ENCODE results near the gene TENT4B.
"Not testable (repeated sequence)": the region's sequence is repeated elsewhere in the genome, so short reads cannot be mapped to it uniquely, and the experiment has no call there.

TENT4B gene

DNA sequence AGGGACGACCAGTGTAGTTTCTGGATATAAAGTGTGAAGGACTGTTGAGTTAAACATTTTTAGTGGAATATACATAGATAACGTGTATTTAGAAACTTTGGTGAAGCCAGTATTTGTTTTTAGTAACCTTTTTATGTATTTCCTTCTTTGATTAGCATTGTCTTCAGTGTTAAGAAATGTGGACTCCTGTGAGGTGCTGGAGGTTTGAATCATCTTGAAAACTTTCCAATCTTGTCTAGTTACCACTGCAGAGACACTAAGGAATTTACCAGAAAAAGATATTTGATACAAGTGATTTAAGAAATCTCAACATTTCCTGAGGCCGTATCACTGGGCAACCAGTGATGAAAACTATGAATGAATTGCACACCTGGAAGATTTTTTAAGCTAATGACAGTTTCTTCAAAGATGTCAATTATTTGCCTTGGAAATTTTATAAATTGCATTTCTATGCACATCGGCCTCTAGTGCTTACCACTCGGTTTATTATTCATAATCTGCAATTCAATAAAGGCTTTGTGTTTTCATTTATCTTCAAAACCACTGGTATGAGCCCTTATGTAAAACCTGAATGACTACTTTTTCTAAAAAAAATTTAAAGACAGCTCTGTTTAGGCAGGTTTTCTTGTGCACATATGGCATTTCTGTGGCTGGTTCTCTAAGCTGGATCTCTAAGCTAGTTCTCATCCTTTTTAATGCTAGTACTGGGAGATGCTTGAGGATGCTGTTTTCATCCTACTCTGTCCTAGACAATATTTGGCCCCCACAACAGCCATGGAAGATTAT lies 81.9 kb downstream of the TENT4B start:
- ATAC-seq (no peak), DNase-seq (no peak)

GRCh38 chr16:50235581-50235980 lies 82.5 kb downstream of the TENT4B start:
- ATAC-seq = no peak
- no peak for DNase-seq

DNA sequence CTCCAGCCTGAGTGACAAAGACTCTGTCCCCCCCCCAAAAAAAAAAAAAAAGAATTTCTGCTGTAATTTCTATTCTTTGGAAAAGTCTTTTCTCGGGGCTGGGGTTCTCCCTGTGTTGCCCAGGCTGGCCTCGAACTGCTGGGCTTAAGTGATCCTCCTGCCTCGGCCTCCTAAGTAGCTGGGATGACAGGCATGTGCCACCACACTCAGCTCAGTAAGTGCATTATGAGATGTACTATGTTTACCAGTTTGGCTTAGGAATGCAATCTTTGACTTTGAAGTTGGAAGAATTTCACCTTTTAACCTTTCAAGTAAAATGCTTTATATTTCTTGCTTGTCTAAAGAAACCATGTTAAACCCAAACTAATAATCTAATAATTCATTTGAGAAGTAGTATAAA lies 85.2 kb downstream of the TENT4B start:
- DNase-seq = no peak

DNA sequence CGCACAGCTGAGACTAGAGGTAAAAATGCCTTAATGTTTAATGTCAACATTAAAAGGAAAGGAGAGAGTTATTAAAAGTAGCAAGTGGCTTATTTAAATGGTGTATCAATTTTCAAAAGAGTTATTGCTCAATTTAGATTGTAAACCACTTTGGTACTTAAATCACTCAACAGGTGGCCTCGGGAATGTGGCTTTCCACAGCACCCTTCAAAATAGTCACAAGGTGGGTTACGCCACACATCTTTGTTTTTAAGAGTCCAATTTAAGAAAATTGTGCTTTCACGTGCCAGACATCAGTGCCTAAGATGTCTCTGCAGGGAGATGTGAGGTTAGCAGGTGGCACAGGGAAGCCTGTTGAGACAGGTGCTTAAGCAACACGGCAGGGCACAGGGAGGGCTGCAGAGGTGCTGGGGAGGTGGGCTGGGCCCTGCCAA lies 85.8 kb downstream of the TENT4B start:
- ATAC-seq = no peak
- no peak for DNase-seq

More for the DNA sequence above, 85.2 kb downstream of the TENT4B start:
- no peak for ATAC-seq

- DNase-seq, ATAC-seq: not testable (repeated sequence)
Measured at GRCh38 chr16:50243024-50243423, 89.9 kb downstream of the TENT4B start.

DNA sequence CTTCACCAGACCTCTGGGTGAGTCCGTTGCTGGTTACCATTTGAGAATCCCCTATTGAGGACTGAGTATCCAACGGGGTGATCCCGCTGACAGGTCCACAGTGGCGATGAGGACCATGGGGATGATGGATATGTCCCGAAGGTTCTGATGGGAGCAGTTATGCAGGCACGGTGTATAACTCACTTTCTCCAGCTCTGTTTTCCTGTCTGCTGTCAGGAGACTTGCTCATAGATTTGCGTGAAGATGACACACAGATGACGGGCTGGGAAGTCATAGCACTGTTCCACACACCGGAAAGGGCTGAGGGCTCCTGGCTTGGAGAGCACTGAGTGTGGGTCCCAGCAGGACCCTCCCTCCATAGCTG lies 91.0 kb downstream of the TENT4B start:
- ATAC-seq = no peak
- no peak for DNase-seq

DNA sequence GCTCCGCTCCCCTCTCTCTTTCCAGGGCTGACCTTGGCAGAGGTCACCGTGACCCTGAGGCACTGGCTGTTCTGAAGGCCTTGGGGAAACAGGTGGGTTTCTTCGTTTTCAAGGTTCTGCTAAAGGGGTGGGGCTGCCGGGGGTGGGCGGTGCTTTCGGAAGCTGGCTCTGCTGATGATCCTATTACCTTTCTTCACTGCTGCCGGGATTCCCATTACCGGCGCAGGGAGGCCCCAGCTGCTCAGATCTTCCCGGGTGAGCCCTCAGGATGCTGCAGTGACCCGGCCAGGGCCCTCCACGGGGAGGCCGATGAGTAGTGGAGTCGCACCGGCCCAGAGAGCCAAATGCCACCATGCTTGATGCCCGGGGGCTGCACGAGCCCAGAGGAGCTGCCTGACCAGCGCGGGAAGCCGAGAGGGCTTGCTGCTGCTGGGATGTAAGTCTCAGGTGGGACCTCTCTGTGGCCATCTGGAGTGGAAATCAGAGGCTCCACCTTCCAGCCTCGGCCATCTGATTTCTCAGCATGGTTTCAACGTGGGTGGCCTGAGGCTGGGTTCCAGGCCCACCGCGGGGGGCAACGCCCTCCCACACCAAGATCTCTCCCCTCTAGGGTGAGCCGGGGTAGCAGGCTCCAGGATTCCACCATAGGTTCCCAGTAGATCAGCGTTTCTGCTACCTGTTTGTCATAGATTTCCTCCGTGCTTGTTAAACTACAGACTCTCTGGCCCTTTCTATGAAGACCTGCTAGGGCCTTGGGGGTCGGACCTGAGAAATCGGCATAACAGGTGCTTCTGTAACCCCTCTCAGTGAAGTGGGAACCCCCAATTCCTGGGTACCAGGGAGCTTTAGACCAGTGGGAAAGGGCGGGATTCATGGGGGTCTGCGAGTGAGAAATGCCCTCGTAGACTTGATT lies 91.7 kb downstream of the TENT4B start:
- ATAC-seq = no peak

GRCh38 chr16:50245417-50246298 lies 92.6 kb downstream of the TENT4B start:
- DNase-seq = peak; percentile 66
- ATAC-seq = peak; percentile 86

More for the DNA sequence above, 91.7 kb downstream of the TENT4B start:
- no peak for DNase-seq

GRCh38 chr16:50246299-50247122 lies 93.4 kb downstream of the TENT4B start:
- DNase-seq (peak; percentile 40), ATAC-seq (no peak)

DNA sequence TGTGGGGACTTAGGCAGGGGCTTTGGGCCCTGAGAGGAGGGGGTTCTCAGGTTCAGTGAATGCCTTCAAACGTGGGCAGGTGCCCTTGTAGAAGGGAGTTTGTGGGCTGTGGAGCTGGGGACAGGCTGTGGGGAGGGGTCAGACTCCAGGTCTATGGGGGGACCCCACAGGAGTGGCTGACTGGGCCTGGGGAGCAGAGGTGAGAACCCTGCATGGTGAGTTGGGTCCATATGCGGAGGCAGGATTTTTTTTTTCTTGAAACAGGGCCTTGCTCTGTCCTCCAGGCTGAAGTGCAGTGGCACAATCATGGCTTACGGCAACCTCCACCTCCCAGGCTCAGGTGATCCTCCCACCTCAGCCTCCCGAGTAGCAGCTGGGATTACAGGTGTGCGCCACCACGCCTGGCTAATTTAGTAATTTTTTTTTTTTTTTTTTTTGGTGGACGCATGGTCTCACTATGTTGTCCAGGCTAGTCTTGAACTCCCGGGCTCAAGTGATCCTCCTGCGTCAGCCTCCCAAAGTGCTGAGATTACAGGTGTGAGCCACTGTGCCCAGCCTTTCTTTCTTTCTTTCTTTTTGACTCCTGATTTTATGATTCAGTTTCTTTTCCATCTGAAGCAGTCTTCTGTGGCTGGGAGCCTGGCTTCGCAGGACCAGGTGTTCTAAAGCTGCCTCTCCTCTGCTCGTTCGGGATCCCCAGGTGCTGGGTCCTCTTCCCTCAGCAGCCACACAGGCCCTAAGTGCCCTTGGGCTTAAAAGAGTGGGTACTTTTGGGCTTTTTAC lies 94.2 kb downstream of the TENT4B start:
- ATAC-seq (no peak), DNase-seq (no peak)

- no peak for ATAC-seq
- no peak for DNase-seq
Measured at GRCh38 chr16:50247906-50248608, 95.0 kb downstream of the TENT4B start.

- no peak for ATAC-seq
- no peak for DNase-seq
Measured at GRCh38 chr16:50248845-50249244, 95.7 kb downstream of the TENT4B start.

GRCh38 chr16:50251375-50252081 lies 98.4 kb downstream of the TENT4B start:
- DNase-seq = no peak
- ATAC-seq = peak; percentile 55

DNA sequence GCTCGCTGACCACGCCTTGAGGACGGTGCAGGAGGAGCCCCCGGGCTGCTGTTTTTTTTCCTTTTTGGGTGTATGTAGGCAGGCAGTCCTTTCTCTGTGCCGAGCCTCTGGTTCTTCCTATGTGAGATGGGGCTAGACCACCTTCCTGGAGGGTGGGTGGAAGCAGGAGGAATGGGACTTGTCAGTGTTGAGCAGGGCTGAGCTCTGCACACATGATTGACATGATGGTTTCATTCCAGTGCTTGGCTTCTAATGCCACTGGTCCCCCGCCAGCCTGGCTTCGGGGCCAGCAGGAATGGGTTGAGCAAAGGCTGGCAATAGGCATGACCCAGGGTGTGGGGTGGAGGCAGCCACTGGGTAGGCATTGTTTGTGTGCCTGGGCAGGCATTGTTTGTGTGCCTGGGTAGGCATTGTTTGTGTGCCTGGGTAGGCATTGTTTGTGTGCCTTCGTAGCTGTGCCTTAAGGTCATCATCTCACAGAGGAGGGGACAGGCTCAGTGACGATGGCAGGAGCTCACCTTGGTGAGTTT lies 99.0 kb downstream of the TENT4B start:
- ATAC-seq = no peak
- no peak for DNase-seq

DNA sequence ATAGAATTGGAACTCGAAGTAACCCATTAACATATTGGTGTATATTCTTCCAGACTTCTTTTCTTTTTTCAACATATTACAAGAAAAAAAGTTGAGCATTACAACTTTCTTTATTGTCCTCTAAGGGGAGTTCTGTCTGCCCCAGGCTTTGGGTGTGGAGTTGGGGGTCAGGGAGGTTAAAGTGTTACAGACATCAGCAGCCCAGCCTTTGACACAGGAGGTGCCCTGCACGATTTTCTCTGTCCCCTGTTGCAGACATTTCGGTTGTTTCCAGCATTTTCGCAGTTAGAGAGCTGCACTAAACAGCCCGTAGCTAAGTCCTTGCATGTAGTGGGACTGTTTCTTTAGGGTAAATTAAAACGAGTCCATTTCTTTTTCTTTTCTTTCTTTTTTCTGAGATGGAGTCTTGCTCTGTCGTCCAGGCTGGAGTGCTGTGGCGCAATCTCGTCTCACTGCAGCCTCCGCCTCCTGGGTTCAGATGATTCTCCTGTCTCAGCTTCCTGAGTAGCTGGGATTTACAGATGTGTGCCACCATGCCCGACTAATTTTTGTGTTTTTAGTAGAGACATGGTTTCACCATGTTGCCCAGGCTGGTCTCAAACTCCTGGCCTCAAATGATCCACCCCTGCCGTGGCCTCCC lies 99.9 kb downstream of the TENT4B start:
- ATAC-seq (no peak), DNase-seq (no peak)

DNA sequence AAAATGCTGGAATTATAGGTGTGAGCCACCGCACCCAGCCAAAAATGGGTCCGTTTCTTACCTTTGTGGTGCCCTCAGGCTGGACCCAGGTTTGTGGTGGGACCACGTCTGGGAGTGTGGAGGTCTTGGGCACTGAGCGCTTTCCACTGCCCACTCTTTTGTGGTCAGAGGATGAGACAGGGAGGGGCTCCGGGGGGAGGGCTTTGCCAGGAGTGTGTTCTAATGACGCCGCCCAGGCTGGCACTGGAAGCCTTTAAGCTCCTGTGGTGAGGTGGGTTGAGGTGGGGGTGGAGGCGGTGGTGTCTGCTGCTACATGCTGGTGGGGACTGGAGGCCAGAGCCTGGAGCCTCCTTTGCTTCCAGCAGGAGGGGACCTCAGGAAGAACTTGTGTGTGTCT lies 100.4 kb downstream of the TENT4B start:
- no peak for DNase-seq

GRCh38 chr16:50254072-50254471 lies 101.0 kb downstream of the TENT4B start:
- no peak for DNase-seq
- no peak for ATAC-seq

More for the DNA sequence above, 100.4 kb downstream of the TENT4B start:
- no peak for ATAC-seq

DNA sequence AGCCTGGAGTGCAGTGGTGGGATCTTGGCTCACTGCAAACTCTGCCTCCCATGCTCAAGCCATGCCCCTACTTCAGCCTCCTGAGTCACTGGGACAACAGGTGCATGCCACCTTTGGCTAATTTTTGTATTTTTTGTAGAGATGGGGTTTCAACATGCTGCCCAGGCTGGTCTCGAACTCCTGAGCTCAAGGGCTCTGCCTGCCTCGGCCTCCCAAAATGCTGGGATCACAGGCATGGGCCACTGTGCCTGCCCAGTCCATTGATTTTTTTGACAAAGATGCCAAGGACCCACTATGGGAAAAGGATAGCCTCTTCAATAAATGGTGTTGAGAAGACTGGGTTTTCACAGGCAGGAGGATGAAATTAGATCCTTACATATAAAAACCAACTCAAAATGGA lies 102.4 kb downstream of the TENT4B start:
- no peak for DNase-seq
- ATAC-seq = no peak

Measured in stimulated activated naive CD8-positive, alpha-beta T cell treated with anti-CD3 and anti-CD28 coated beads, Interleukin-15, Interleukin-2, amounts not matched to agents 100 U/mL and 50 U/mL, for 24 hours (primary cell).